SH-SY5Y (cell line): ENCODE measurements around the gene TWIST2.

Experiments
- GATA2 ChIP-seq: IDR thresholded peaks from 2 replicates; pipeline ENCODE4 v1.6.1; 2011; ENCODE audit warnings: mild to moderate bottlenecking, low read depth, low read length
- GATA3 ChIP-seq: IDR thresholded peaks from 2 replicates; pipeline ENCODE4 v1.6.1; 2011; ENCODE audit warnings: low read depth, mild to moderate bottlenecking, low read length, moderate library complexity

DNA sequence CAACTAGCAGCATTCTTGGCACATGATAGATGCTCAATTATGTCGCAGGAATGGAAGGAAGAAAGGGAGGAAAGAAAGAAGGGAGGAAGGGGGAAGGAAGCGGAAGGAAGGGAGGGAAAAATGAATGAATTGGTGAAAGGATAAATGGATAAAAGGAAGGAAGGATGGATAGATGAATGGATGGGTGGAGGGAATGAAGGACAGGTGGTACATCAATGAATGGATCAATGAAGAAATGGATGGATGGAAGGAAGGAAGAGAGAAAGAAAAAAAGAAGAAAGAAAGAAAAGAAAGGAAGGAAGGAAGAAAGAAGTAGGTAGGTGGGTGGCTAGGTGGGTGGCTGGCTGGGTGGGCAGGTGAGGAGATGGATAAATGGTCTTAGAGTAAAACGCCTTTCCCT, 56.8 kb downstream of the TWIST2 start:
- TF ChIP-seq GATA2: no peak
- TF ChIP-seq GATA3: no peak
